Suprapubic skin (tissue), 3 donors: ENCODE measurements around the gene NOP56.

Experiments
- POLR2A ChIP-seq, 2 donors: fragments of 450-650 bp; IDR thresholded peaks; one replicate each; pipeline ENCODE4 v1.6.1; 2017; ENCODE audit warnings: antibody characterized with exemption in 2 of 2, mild to moderate bottlenecking in 2 of 2, moderate library complexity in 2 of 2
- TF ChIP-seq, protein P1 (sequence below), 2 donors: fragments of 200-600 bp in 1 of 2; fragments of 450-650 bp in 1 of 2; sonication (generic) in 1 of 2; IDR thresholded peaks; one replicate each; pipeline ENCODE4 v1.5.1; 2016 to 2019; ENCODE audit warnings: antibody characterized with exemption in 2 of 2, mild to moderate bottlenecking in 1 of 2, moderate library complexity in 1 of 2

DNA sequence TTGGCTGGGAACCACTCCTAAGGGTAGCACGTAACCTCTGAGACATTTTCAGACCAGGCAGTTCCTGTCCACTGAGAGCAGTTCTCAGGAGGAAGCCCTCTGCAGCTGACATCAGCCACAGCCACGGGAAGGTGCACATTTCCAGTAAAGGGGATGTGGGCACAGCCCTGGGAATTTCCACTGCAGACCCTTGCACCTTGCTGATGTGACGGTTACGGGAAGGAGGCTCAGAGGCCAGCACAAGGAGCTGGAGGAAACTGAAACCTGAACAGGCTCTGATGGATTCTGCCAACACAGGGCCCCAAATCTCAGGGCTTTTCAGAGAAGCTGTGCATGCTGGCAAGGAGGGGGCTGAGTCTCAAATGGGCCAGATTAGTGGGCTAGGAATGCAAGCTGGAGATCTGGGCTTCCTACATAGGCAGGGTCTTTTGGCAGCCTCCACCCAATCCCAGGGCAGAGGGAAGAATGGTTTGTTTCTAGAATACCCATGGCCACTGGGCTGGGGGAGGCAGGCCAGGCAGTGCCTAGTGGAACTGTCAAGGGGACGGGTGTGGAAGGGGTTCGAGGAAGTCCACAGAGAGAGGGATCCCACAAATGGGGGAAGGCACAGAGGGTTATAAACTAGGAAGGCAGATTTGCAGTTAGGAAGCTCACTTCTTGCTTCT, 54.4 kb downstream of the NOP56 start:
- TF ChIP-seq, protein P1, sequence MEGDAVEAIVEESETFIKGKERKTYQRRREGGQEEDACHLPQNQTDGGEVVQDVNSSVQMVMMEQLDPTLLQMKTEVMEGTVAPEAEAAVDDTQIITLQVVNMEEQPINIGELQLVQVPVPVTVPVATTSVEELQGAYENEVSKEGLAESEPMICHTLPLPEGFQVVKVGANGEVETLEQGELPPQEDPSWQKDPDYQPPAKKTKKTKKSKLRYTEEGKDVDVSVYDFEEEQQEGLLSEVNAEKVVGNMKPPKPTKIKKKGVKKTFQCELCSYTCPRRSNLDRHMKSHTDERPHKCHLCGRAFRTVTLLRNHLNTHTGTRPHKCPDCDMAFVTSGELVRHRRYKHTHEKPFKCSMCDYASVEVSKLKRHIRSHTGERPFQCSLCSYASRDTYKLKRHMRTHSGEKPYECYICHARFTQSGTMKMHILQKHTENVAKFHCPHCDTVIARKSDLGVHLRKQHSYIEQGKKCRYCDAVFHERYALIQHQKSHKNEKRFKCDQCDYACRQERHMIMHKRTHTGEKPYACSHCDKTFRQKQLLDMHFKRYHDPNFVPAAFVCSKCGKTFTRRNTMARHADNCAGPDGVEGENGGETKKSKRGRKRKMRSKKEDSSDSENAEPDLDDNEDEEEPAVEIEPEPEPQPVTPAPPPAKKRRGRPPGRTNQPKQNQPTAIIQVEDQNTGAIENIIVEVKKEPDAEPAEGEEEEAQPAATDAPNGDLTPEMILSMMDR (IDR thresholded peaks at IDR 0.05), result no peak
- TF ChIP-seq POLR2A (IDR thresholded peaks at IDR 0.05), result no peak
